ENCODE measurements around the gene CNOT10. TPM values are rescaled to one million over a fixed set of nuclear protein-coding genes. Genes with fewer than 3 reads are reported as not detected.
"Not testable (repeated sequence)": the region's sequence is repeated elsewhere in the genome, so short reads cannot be mapped to it uniquely, and the experiment has no call there.

Gene CNOT10, protein sequence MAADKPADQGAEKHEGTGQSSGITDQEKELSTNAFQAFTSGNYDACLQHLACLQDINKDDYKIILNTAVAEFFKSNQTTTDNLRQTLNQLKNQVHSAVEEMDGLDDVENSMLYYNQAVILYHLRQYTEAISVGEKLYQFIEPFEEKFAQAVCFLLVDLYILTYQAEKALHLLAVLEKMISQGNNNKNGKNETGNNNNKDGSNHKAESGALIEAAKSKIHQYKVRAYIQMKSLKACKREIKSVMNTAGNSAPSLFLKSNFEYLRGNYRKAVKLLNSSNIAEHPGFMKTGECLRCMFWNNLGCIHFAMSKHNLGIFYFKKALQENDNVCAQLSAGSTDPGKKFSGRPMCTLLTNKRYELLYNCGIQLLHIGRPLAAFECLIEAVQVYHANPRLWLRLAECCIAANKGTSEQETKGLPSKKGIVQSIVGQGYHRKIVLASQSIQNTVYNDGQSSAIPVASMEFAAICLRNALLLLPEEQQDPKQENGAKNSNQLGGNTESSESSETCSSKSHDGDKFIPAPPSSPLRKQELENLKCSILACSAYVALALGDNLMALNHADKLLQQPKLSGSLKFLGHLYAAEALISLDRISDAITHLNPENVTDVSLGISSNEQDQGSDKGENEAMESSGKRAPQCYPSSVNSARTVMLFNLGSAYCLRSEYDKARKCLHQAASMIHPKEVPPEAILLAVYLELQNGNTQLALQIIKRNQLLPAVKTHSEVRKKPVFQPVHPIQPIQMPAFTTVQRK
- 48.5 and 62.3 TPM in 2 replicates for total RNA-seq

DNA sequence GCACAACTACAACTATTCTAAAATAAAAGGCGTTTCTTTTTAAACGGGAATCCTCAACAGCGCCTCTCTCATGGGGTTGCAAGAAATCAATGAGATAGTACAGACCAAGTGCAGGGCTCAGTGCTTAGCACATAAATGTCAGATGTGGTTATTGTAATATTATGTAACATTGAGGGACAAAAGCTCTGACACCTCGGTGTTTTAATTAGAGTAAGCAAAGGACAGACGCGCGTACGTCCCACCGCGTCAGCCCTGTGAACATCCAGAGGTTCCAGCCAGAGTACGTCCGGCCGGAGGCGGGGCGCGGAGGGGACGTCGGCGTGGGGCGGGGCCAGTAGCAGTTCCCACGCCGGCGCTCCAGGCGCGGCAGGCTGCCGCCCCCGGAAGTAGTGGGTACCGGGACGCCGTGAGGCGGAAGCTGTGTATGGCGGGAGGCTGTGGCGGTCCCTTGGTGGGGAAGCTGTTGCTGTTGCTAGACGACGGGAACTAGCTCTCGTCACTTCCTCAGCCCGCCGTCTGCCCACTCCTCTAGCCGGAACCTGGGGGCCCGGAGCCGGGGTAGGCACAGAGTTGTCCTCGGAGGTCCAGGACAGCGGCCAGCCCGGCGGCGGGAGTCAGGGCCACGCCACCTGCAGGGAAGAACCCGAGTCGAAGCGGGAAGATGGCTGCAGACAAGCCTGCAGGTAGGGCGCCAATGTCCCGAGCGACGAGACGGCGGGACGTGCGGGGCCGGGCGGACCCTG, at the start of gene CNOT10:
Gene CNOT10 (plus strand): TSS at position 389 of the 743 bp plus-strand sequence. CDS start 273 bp downstream, at position 662.
- intact Hi-C loops (cut with micrococcal nuclease): loop anchor here (1.0 to 10.0 kb wide), 8 partner anchors 115 to 1150 kb away; partner anchors contain the start of genes CMTM6, CMTM8, DYNC1LI1 and GLB1

DNA sequence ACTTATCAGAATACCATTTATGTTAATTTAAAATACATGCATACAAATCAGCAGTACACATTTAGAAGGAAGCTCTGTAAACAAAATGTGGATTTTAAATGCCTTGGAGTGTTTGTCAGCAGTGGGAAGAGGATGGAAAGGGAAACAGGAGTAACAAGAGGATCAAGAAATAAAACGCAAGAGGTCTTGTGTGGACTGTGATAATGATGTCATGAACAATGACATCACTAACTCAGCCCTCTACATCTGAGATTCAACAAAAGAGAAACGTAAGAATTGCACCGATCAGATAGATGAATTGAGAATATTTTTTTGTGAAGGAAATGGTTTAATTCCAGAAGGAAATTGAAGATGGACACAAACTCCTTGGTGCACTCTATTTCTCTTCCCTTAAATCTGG, 44.0 kb upstream of the CNOT10 start:
- intact Hi-C loops (cut with micrococcal nuclease): no loop called here

DNA sequence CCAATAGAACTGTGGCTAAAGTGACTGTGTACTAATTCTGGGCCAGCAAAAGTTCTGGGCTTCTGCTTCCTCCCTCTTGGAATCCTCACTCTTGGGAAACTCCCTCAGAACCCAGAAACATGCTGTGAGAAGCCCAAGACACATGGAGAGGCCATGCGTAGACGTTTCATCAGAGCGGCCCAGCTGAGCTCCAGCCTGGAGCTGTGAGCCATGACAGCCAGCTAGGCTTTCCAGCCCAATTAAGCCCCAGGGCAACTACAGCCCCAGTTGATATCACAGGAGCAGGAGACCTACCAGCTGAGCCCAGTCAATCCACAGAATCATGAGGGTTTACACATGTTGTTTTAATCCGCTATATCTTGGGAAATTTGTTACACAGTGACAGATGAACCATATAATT, 43.6 kb upstream of the CNOT10 start:
- intact Hi-C loops (cut with micrococcal nuclease): no loop called here

DNA sequence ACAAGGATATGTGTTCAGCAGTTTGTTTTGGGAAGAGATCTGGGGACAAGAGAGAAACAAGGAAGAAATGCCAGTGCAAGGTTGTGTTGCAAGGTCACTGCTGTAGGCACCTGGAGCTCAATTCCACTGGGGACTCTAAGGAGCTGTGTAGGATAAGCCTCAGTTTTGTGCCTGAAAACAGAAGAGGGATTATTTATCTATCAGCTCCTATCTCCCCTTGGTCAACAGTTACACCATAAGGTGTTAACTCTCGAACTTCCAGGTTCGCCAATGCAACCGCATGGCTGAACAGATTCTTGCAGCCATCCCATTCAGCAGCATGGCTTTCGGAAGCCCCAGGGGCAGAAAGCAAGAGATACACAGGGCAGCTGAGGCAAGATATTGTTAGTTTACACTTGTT, 41.6 kb upstream of the CNOT10 start:
- intact Hi-C loops (cut with micrococcal nuclease): no loop called here

DNA sequence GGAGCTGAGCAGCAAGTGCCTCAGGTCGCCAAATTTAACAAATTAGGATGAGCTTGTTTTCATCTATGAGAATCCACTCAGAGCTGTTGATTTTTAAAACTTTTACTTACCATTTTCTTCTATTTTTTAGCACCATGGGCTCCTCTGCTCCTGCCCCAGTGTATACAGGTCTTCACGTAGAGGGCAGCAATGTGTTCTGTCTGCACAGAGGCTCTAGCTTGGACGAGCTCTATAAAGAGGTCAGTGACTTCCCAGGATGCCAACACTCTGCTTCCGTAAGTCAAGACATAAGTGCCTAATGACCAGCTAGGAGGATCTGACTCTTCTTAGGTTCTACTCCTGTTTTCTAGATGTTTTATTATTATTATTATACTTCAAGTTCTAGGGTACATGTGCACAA, 41.2 kb upstream of the CNOT10 start:
- intact Hi-C loops (cut with micrococcal nuclease): no loop called here

DNA sequence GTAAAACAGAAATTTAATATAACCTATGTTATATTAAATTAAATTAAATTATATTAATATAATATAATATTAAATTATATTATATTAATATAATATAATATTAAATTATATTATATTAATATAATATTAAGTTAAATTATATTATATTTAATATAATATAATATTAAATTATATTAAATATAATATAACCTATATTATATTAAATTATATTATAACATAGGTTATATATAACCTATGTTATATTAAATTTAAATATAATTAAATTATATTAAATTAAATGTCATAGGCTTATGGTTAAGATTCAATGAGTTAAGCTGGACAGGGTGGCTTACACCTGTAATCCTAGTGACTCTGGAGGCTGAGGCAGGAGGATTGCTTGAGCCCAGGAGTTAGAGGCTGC, 40.6 kb upstream of the CNOT10 start:
- intact Hi-C loops (cut with micrococcal nuclease): no loop called here

DNA sequence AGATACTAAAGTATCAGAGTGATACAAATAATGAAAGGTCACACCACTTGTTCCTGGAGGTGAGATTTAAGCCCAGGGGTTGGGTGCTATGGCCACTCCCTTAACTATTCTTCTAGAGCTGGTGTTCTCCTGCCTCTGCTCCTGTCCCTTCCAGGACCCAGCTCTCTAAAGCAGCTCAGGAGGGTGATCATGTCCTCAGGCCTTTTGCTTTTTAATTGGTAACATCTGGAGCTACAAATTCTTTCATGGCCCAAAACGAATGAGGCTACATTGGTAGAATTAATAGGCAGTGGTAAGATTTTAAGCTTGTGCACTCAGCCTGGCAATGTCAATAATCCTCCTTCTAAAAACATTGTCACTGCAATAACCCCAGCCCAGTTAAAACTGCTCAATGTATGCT, 38.2 kb upstream of the CNOT10 start:
- intact Hi-C loops (cut with micrococcal nuclease): no loop called here

DNA sequence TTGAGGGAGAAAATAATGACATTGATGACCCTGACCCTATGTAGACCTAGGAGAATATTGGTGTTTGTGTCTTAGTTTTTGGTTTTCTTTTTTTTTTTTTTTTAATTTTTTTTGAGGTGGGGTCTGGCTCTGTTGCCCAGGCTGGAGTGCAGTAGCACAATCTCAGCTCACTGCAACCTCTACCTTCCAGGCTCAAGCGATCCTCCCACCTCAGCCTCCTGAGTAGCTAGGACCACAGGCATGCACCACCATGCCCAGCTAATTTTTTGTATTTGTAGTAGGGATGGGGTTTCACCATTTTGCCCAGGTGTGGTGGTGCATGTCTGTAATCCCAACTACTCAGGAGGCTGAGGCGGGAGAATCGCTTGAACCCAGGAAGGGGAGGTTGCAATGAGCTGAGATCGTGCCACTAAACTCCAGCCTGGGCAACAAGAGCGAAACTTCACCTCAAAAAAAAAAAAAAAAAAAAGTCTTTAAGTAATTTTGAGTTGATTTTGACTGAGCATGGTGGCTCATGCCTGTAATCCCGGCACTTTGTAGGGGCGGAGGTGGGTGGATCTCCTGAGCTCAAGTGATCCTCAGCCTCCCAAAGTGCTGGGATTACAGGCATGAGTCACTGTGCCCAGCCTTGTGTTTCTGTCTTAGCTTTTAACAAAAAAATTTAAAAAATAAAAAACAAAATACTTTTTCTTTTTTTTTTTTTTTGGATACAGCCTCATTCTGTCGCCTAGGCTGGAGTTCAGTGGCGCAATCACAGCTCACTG, 32.5 kb upstream of the CNOT10 start:
- intact Hi-C loops (cut with micrococcal nuclease): not testable (repeated sequence)

DNA sequence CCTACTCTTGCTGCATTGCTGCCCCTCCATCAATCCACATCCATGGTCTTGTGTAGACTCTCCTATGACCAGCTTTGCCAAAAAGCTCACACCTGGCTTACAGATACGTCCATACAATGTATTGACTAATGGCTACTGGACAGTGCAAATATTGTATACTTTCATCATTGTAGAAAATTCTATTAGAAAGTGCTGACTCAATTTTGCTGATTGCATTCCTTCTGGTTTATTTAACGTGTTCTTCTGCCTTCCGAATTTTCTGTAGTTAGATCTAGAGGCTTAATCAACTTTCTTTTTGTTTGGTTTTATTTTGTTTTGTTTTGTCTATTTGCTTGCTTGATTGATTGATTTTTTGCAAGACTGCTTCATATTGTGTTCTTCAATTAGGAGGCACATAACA, 29.8 kb upstream of the CNOT10 start:
- intact Hi-C loops (cut with micrococcal nuclease): no loop called here

DNA sequence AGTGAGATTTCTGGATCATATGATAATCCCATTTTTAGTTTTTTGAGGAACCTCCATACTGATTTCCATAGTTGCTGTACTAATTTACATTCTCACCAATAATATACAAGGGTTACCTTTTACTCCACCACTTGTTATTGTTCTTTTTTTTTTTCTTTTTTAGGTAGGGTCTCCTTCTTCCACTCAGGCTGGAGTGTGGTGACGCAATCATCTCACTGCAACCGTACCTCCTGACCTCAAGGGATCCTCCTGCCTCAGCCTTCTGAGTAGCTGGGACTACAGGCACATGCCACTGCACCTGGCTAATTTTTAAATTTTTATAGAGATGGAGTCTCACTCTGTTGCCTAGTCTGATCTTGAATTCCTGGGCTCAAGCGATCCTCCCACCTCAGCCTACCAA, 24.4 kb upstream of the CNOT10 start:
- intact Hi-C loops (cut with micrococcal nuclease): loop anchor here (10.0 kb wide), 1 partner anchor 286 kb away; no protein-coding TSS in a partner anchor

DNA sequence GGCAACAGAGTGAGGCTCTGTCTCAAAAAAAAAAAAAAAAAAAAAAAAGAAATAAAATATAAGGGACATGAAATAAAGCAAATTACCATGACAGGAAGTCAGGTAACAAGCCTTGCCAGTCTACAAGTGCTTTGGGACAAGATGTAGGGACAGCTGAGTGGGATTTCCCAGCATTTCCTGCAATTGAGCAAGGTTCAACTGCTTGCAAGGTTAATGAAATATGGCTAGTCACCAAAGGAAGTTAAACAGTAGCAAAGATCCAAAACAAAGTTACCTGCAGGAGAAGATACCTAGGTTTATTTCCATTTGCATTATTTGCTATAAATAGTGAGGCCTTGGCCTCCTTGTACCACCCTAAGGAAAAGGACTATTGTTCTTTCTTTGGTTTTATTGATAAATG, 22.3 kb upstream of the CNOT10 start:
- intact Hi-C loops (cut with micrococcal nuclease): loop anchor here (10.0 kb wide), 1 partner anchor 288 kb away; no protein-coding TSS in a partner anchor

DNA sequence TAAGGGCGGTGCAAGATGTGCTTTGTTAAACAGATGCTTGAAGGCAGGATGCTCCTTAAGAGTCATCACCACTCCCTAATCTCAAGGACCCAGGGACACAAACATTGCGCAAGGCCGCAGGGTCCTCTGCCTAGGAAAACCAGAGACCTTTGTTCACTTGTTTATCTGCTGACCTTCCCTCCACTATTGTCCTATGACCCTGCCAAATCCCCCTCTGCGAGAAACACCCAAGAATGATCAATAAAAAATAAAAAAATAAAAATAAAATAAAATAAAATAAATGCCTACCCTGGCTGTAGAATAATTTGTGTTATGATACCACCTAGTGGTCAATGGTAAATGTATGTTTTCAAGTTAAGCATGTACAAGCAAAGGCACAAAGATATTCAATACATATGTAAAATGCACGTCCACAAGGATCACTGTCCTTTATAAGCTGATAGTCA, 20.3 kb upstream of the CNOT10 start:
- intact Hi-C loops (cut with micrococcal nuclease): loop anchor here (1.0 to 10.0 kb wide), 3 partner anchors 154 to 488 kb away; no protein-coding TSS in a partner anchor

DNA sequence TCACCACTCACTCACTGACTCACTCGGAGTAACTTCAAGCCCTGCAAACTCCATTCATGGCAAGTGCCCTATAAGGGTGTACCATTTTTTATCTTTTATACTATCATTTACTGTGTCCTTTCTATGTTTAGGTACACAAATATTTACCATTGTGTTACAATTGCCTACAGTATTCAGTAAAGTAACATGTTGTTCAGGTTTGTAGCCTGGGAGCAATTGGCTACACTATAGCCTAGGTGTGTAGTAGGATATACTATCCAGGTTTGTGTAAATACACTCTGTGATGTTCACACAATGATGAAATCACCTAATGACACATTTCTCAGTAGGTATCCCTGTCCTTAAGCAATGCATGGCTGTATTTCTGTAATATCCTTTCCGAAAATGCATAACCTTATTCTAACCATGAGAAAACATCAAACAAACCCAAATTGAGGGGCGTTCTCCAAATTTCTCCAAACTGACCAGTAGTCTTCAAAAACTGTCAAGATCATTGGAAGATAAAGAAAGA, 17.9 kb upstream of the CNOT10 start:
- intact Hi-C loops (cut with micrococcal nuclease): loop anchor here (10.0 kb wide), 1 partner anchor 292 kb away; no protein-coding TSS in a partner anchor

DNA sequence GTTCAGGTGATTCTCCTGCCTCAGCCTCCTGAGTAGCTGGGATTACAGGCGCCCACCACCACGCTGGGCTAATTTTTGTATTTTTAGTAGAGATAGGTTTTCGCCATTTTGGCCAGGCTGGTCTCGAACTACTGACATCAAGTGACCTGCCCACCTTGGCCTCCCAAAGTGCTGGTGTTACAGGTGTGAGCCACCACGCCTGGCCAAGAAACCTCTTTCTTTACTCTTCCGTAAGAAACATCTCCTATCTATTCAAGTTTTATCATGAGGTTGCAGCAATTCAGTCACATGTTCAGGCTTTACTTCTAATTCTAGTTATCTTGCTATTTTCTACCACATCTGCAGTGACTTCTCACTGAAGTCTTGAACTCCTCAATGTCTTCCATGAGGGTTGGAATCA, 15.8 kb upstream of the CNOT10 start:
- intact Hi-C loops (cut with micrococcal nuclease): loop anchor here (10.0 kb wide), 1 partner anchor 294 kb away; no protein-coding TSS in a partner anchor

DNA sequence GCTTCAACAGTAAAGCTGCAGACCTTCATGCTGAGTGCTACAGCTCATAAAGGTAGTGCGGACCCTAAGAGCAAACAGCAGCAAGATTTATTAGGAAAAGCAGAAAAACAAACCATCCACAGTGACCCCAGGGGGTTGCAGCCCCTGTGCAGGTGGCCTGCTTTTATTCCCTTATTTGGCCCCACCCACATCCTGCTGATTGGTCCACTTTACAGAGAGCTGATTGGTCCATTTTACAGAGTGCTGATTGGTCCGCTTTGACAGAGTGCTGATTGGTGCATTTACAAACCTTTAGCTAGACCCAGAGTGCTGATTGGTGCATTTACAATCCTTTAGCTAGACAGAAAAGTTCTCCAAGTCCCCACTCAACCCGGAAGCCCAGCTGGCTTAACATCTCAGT, 11.3 kb upstream of the CNOT10 start:
- intact Hi-C loops (cut with micrococcal nuclease): not testable (repeated sequence)

DNA sequence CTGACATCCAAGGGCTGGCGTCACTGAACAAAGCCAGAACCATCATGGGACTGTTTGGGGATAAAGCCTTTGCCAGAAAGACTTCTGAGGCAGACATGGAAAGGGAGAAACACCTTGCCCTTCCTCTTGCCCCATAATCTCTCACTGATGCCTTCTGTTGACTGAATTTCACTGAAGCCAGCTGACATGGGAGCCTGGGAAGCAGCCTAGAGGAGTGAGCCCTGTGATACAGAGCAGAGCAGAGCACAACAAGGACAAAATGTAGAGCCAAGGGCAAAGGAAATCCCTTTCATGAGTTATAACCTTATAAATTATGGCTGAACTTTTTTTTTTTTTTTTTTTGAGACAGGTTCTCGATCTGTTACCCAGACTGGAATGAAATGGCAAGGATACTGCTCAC, 9.8 kb upstream of the CNOT10 start:
- intact Hi-C loops (cut with micrococcal nuclease): no loop called here

DNA sequence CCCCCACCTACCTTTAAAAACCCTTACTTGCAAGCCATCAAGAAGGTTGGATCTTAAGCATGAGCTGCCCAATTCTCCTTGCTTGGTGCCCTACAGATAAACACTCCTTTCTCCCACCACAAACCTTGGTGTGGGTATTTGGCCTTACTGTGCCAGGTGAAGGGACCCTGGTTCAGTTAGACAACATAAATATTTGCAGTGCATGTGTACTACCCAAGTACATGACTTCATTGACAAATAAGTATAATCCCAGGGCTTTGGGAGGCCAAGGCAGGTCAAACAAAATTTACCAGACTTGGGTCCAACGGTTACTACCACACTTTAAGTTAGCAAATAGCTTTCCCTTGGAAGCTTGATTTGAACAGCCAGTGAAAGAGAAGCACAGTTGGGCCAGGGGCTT, 9.3 kb upstream of the CNOT10 start:
- intact Hi-C loops (cut with micrococcal nuclease): no loop called here

DNA sequence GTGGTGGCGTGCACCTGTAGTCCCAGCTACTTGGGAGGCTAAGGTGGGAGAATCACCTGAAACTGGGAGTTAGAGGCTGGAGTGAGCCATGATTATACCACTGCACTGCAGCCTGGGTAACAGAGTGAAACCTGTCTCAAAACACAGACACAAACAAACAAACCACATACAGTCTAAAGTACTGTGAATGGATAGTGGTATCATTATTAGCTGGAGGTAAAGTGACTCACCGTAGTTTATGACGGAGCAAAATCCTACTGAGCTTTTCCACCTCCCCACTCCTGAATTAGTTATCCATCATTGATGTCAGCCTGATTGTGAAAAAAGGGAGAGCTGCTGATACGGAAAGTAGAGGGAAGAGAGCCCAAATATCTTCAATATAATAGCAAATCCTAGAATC, 3.2 kb upstream of the CNOT10 start:
- intact Hi-C loops (cut with micrococcal nuclease): loop anchor here (5.0 to 10.0 kb wide), 2 partner anchors 445 to 1147 kb away; partner anchors contain the start of genes CMTM8 and STT3B

DNA sequence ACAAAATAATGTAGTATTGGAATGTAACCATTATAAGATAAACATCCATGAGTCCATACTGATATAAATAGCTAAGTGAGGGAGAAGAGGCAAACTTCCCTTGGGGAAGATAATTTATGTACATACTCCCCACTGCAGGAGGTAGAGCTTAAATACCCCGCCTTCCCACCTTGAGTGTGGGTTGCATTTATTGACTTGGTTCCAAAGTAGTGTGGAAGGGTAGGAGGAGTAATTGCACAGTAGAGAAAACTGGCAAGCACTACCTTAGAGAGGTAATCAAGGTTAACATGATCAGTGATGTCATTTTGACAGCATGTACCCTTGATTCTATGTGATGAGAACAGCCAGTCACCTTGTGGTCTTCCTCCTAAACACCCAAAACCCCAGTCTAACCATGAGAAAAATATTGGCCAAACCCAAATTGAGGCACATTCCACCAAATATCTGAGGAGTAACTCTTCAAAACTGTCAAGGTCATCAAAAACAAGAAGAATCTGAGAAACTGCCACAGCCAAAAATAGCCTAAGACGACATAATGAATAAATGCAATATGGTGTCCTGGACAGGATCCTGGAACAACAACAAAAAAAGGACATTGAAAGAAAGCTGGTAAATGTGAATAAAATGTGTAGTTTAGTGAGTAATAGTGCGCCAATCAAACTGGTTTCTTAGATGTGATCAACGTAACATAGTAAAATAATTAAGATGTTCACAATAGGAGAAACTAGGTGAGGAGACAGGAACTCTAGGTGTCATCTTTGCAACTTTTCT, 774 bp upstream of the CNOT10 start:
- intact Hi-C loops (cut with micrococcal nuclease): loop anchor here (1.0 to 10.0 kb wide), 4 partner anchors 413 to 1149 kb away; partner anchors contain the start of genes CMTM8, GLB1, GPD1L and STT3B

Data from T-helper 2 cell treated with Interferon-gamma antibody and Interleukin-4, amounts not matched to agents 100 ng/mL and 5 ng/mL, for 36 hours (primary cell).